Measurements from ENCODE around the gene CANX. TPM values are rescaled to one million over a fixed set of nuclear protein-coding genes. Genes with fewer than 3 reads are reported as not detected.

CANX gene
- total and polyA plus RNA-seq, 9 of the 15 experiments (the other 6 are each of a cell fraction or from before 2014, with no cell fraction given), result 155 to 893 (median 589) TPM

- TF ChIP-seq ZNF511 (CRISPR knock-in tag; IDR thresholded peaks at IDR 0.05) (peak; percentile 22; the same call in 1 of the 2 replicates), ATF1 (CRISPR knock-in tag; IDR thresholded peaks at IDR 0.05) (no peak), ATF1 (tag; IDR thresholded peaks at IDR 0.05) (peak; percentile 54; the same call in 1 of the 2 replicates), ZC3H8 (IDR thresholded peaks at IDR 0.05) (no peak), SFPQ (IDR thresholded peaks at IDR 0.05; ENCODE audit: low read depth, low read length) (no peak), ZNF253 (CRISPR knock-in tag; conservative IDR thresholded peaks at IDR 0.05) (no peak), MTA2 (IDR thresholded peaks at IDR 0.05; ENCODE audit: low read depth) (no peak), HDAC2 (IDR thresholded peaks at IDR 0.05) (no peak), ZNF217 (CRISPR knock-in tag; IDR thresholded peaks at IDR 0.05) (no peak), RBBP5 (IDR thresholded peaks at IDR 0.05; ENCODE audit: borderline replicate concordance, insufficient read depth, low read length, poor library complexity, severe bottlenecking) (peak; percentile 96), PML (IDR thresholded peaks at IDR 0.05; ENCODE audit: low read length) (no peak), ZFP1 (CRISPR knock-in tag; IDR thresholded peaks at IDR 0.05) (no peak), GABPA (tag; conservative IDR thresholded peaks at IDR 0.05; ENCODE audit: low read depth) (no peak), ZBTB34 (CRISPR knock-in tag; IDR thresholded peaks at IDR 0.05) (no peak), NR1H2 (CRISPR knock-in tag; IDR thresholded peaks at IDR 0.05) (0 out of 2 replicates have a peak, but pooled peaks have one; percentile 22), BRD4 (IDR thresholded peaks at IDR 0.05) (no peak), IRF2 (CRISPR knock-in tag; IDR thresholded peaks at IDR 0.05) (no peak), ZNF444 (CRISPR knock-in tag; IDR thresholded peaks at IDR 0.05) (no peak), ATF7 (IDR thresholded peaks at IDR 0.05) (no peak), ZNF224 (CRISPR knock-in tag; IDR thresholded peaks at IDR 0.05) (no peak), SMARCE1 (IDR thresholded peaks at IDR 0.05) (0 out of 2 replicates have a peak, but pooled peaks have one; percentile 17), XRCC4 (IDR thresholded peaks at IDR 0.05; ENCODE audit: extremely low read depth, insufficient read depth, insufficient read length) (no peak), NFRKB (IDR thresholded peaks at IDR 0.05; ENCODE audit: low read depth) (0 out of 2 replicates have a peak, but pooled peaks have one; percentile 2), TRIM25 (IDR thresholded peaks at IDR 0.05; ENCODE audit: borderline replicate concordance) (no peak), YBX1 (IDR thresholded peaks at IDR 0.05) (no peak), LCOR (CRISPR knock-in tag; IDR thresholded peaks at IDR 0.05) (0 out of 2 replicates have a peak, but pooled peaks have one; percentile 31)
Measured at GRCh38 chr5:179732918-179733771, 34.4 kb downstream of the CANX start (continued).
